ENCODE data around the gene ZNF554. TPM values are rescaled to one million over a fixed set of nuclear protein-coding genes. Genes with fewer than 3 reads are reported as not detected.

The ZNF554 gene
- total RNA-seq = 1 to 10 TPM; 1.7 TPM

GRCh38 chr19:2819540-2820111, at the start of gene ZNF554:
Gene ZNF554, plus strand, starts transcription at chr19:2819868. Its CDS starts 204 bp downstream, at chr19:2820072.
- CTCF ChIA-PET = interaction anchor here (1.0 to 1.5 kb wide), 5 partner anchors 9 to 68 kb away, joined by 3 to 12 read pairs (median 3); partner anchors contain the start of gene ZNF555
- POLR2A ChIA-PET = interaction anchor here (0.6 kb wide), 1 partner anchor 667 kb away, joined by 5 read pairs; no protein-coding TSS in a partner anchor

- POLR2A ChIA-PET = no interaction called here
- CTCF ChIA-PET = no interaction called here
Measured at GRCh38 chr19:2770055-2771013, 49.3 kb upstream of the ZNF554 start.

GRCh38 chr19:2771786-2772674, 47.6 kb upstream of the ZNF554 start:
- POLR2A ChIA-PET = no interaction called here

GRCh38 chr19:2774083-2774679, 45.5 kb upstream of the ZNF554 start:
- CTCF ChIA-PET = no interaction called here

More at GRCh38 chr19:2771786-2772674, 47.6 kb upstream of the ZNF554 start:
- CTCF ChIA-PET = no interaction called here

GRCh38 chr19:2774953-2775555, 44.6 kb upstream of the ZNF554 start:
- ChIA-PET POLR2A (interaction anchor here (0.5 kb wide), 1 partner anchor 70 kb away, joined by 3 read pairs; no protein-coding TSS in a partner anchor), CTCF (no interaction called here)

More at GRCh38 chr19:2774083-2774679, 45.5 kb upstream of the ZNF554 start:
- POLR2A ChIA-PET = no interaction called here

GRCh38 chr19:2775556-2776430, 43.9 kb upstream of the ZNF554 start:
- CTCF ChIA-PET = no interaction called here
- POLR2A ChIA-PET = interaction anchor here (0.5 kb wide), 1 partner anchor 70 kb away, joined by 3 read pairs; no protein-coding TSS in a partner anchor

- CTCF ChIA-PET = no interaction called here
- POLR2A ChIA-PET = interaction anchor here (0.6 kb wide), 1 partner anchor 8 kb away, joined by 3 read pairs; no protein-coding TSS in a partner anchor
Measured at GRCh38 chr19:2777952-2778683, 41.5 kb upstream of the ZNF554 start.

GRCh38 chr19:2779121-2779740, 40.4 kb upstream of the ZNF554 start:
- POLR2A ChIA-PET = no interaction called here
- CTCF ChIA-PET = no interaction called here

GRCh38 chr19:2780284-2780683, 39.4 kb upstream of the ZNF554 start:
- CTCF ChIA-PET = no interaction called here
- POLR2A ChIA-PET = no interaction called here

- ChIA-PET CTCF (interaction anchor here (0.8 to 1.8 kb wide), 2 partner anchors 33 to 37 kb away, joined by 3 to 4 read pairs; no protein-coding TSS in a partner anchor), POLR2A (no interaction called here)
Measured at GRCh38 chr19:2782329-2782935, 37.2 kb upstream of the ZNF554 start.

- POLR2A ChIA-PET = no interaction called here
- CTCF ChIA-PET = interaction anchor here (1.8 kb wide), 1 partner anchor 34 kb away, joined by 4 read pairs; no protein-coding TSS in a partner anchor
Measured at GRCh38 chr19:2782936-2783780, 36.5 kb upstream of the ZNF554 start, which contains the start of gene SGTA. Gene SGTA, minus strand, starts transcription at chr19:2783273. Its CDS starts 14,205 bp downstream, at chr19:2769068.

- ChIA-PET CTCF (interaction anchor here (1.8 kb wide), 1 partner anchor 34 kb away, joined by 4 read pairs; no protein-coding TSS in a partner anchor), POLR2A (interaction anchor here (0.6 kb wide), 1 partner anchor 12 kb away, joined by 3 read pairs; no protein-coding TSS in a partner anchor)
Measured at GRCh38 chr19:2783781-2784145, 35.9 kb upstream of the ZNF554 start.

GRCh38 chr19:2785244-2785997, 34.2 kb upstream of the ZNF554 start, which contains the start of gene THOP1:
Gene THOP1, plus strand, starts transcription at chr19:2785503. Its CDS starts 160 bp downstream, at chr19:2785663.
- ChIA-PET CTCF (interaction anchor here (0.8 to 1.5 kb wide), 2 partner anchors 56 to 137 kb away, joined by 3 to 4 read pairs; partner anchors contain the start of gene ZNF555), POLR2A (interaction anchor here (0.6 kb wide), 1 partner anchor 1202 kb away, joined by 7 read pairs; no protein-coding TSS in a partner anchor)

- CTCF ChIA-PET = interaction anchor here (0.6 to 0.7 kb wide), 2 partner anchors 71 to 1806 kb away, joined by 3 to 4 read pairs; no protein-coding TSS in a partner anchor
- POLR2A ChIA-PET = no interaction called here
Measured at GRCh38 chr19:2787115-2787514, 32.6 kb upstream of the ZNF554 start.

Data from activated CD8-positive, alpha-beta memory T cell treated with anti-CD3 and anti-CD28 coated beads for 36 hours (primary cell).